ENCODE data around the gene CADPS2.

CADPS2 gene

GRCh38 chr7:122413339-122413738, 472.9 kb downstream of the CADPS2 start:
- H3K4me3 ChIP-seq (ENCODE audit: low read length) = no peak overlapping the region
- DNase-seq (ENCODE audit: low read depth) = no peak
- TF ChIP-seq CTCF (IDR thresholded peaks at IDR 0.05; ENCODE audit: insufficient read depth, low read depth, low read length, missing control alignments) = no peak

- H3K4me3 ChIP-seq (ENCODE audit: low read length) = no peak overlapping the region
- DNase-seq (ENCODE audit: low read depth) = peak; percentile 2
- TF ChIP-seq CTCF (IDR thresholded peaks at IDR 0.05; ENCODE audit: insufficient read depth, low read depth, low read length, missing control alignments) = no peak
Measured at GRCh38 chr7:122412883-122413282, 473.4 kb downstream of the CADPS2 start.

GRCh38 chr7:122412441-122412840, 473.8 kb downstream of the CADPS2 start:
- H3K4me3 ChIP-seq (ENCODE audit: low read length) = no peak overlapping the region
- no peak for DNase-seq (ENCODE audit: low read depth)
- no peak for TF ChIP-seq CTCF (IDR thresholded peaks at IDR 0.05; ENCODE audit: insufficient read depth, low read depth, low read length, missing control alignments)

- no peak overlapping the region for H3K4me3 ChIP-seq (ENCODE audit: low read length)
- DNase-seq (ENCODE audit: low read depth) = no peak
- TF ChIP-seq CTCF (IDR thresholded peaks at IDR 0.05; ENCODE audit: insufficient read depth, low read depth, low read length, missing control alignments) = no peak
Measured at GRCh38 chr7:122407195-122407594, 479.1 kb downstream of the CADPS2 start.

GRCh38 chr7:122403113-122403512, 483.1 kb downstream of the CADPS2 start:
- H3K4me3 ChIP-seq (ENCODE audit: low read length) = no peak overlapping the region
- TF ChIP-seq CTCF (IDR thresholded peaks at IDR 0.05; ENCODE audit: insufficient read depth, low read depth, low read length, missing control alignments) = no peak
- no peak for DNase-seq (ENCODE audit: low read depth)

- H3K4me3 ChIP-seq (ENCODE audit: low read length) = no peak overlapping the region
- no peak for DNase-seq (ENCODE audit: low read depth)
- TF ChIP-seq CTCF (IDR thresholded peaks at IDR 0.05; ENCODE audit: insufficient read depth, low read depth, low read length, missing control alignments) = no peak
Measured at GRCh38 chr7:122402235-122402634, 484.0 kb downstream of the CADPS2 start.

- H3K4me3 ChIP-seq (ENCODE audit: low read length) = no peak overlapping the region
- no peak for TF ChIP-seq CTCF (IDR thresholded peaks at IDR 0.05; ENCODE audit: insufficient read depth, low read depth, low read length, missing control alignments)
- no peak for DNase-seq (ENCODE audit: low read depth)
Measured at GRCh38 chr7:122397381-122397780, 488.9 kb downstream of the CADPS2 start.

Data from epithelial cell of esophagus (primary cell).